ENCODE measurements around the gene PLEKHH3. TPM values are rescaled to one million over a fixed set of nuclear protein-coding genes. Genes with fewer than 3 reads are reported as not detected.

The PLEKHH3 gene
- polyA plus RNA-seq, 1 experiment: 9.1 TPM

GRCh38 chr17:42675348-42675964, 1.3 kb downstream of the PLEKHH3 start:
- peak overlapping the region; percentile 83 for H3K4me3 ChIP-seq (ENCODE audit: low read depth, low read length)
- H3K27me3 ChIP-seq (ENCODE audit: control insufficient read depth, insufficient read depth, low read length): no peaks in the 10 kb centered on the region
- DNase-seq (ENCODE audit: low read depth): no peak
- TF ChIP-seq, protein P1, sequence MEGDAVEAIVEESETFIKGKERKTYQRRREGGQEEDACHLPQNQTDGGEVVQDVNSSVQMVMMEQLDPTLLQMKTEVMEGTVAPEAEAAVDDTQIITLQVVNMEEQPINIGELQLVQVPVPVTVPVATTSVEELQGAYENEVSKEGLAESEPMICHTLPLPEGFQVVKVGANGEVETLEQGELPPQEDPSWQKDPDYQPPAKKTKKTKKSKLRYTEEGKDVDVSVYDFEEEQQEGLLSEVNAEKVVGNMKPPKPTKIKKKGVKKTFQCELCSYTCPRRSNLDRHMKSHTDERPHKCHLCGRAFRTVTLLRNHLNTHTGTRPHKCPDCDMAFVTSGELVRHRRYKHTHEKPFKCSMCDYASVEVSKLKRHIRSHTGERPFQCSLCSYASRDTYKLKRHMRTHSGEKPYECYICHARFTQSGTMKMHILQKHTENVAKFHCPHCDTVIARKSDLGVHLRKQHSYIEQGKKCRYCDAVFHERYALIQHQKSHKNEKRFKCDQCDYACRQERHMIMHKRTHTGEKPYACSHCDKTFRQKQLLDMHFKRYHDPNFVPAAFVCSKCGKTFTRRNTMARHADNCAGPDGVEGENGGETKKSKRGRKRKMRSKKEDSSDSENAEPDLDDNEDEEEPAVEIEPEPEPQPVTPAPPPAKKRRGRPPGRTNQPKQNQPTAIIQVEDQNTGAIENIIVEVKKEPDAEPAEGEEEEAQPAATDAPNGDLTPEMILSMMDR (IDR thresholded peaks at IDR 0.05; ENCODE audit: insufficient read depth, low read depth, low read length): no peak
- POLR2A ChIA-PET: interaction anchor here (1.6 kb wide), 1 partner anchor 157 kb away, joined by 3 read pairs; no protein-coding TSS in a partner anchor
- H3K36me3 ChIP-seq (ENCODE audit: control insufficient read depth, insufficient read depth, low read length): peaks cover 21% of the 10 kb centered on the region
- CTCF ChIA-PET: interaction anchor here (0.9 to 5.3 kb wide), 4 partner anchors 8 to 98 kb away, joined by 3 to 30 read pairs (median 12); partner anchors contain the start of gene PSMC3IP

DNA sequence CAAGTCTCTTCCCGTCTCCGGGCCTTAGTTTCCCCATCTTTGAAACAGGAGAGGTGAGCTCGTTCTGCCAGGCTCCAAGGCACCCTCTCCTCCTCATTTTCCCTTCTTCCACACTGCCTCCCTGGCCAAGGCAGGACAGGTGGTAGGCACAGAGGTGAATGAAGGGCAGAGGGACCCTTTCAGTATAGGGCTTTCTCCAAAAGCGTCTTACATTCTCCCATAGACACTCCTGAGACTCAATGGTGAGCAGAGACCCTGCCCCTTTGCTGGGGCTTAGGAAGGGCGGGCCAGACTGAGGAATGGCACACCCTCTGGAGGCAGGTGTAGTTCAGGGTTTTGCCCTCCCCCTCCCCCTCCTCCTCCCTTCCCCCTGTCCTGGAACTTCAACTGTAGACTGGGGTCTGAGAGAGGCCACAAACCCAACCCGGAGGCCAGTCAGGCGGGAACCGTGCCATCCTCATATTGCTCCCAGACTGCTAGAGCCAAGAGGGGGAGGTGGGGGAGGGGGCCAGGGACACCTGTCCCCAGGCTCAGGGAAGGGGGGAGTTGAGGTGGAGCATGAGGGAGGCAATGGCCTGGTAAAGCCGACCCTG, 1.9 kb downstream of the PLEKHH3 start:
- Histone ChIP-seq H3K4me3 (ENCODE audit: low read depth, low read length) (peak overlapping the region; percentile 83), H3K36me3 (ENCODE audit: control insufficient read depth, insufficient read depth, low read length) (peaks cover 24% of the 10 kb centered on the region), H3K27me3 (ENCODE audit: control insufficient read depth, insufficient read depth, low read length) (no peaks in the 10 kb centered on the region)
- TF ChIP-seq, protein P1 (IDR thresholded peaks at IDR 0.05; ENCODE audit: insufficient read depth, low read depth, low read length): no peak
- POLR2A ChIA-PET: no interaction called here
- CTCF ChIA-PET: interaction anchor here (0.6 to 5.3 kb wide), 7 partner anchors 7 to 97 kb away, joined by 3 to 30 read pairs (median 8); partner anchors contain the start of genes PSMC3IP and TUBG2
- no peak for DNase-seq (ENCODE audit: low read depth)

DNA sequence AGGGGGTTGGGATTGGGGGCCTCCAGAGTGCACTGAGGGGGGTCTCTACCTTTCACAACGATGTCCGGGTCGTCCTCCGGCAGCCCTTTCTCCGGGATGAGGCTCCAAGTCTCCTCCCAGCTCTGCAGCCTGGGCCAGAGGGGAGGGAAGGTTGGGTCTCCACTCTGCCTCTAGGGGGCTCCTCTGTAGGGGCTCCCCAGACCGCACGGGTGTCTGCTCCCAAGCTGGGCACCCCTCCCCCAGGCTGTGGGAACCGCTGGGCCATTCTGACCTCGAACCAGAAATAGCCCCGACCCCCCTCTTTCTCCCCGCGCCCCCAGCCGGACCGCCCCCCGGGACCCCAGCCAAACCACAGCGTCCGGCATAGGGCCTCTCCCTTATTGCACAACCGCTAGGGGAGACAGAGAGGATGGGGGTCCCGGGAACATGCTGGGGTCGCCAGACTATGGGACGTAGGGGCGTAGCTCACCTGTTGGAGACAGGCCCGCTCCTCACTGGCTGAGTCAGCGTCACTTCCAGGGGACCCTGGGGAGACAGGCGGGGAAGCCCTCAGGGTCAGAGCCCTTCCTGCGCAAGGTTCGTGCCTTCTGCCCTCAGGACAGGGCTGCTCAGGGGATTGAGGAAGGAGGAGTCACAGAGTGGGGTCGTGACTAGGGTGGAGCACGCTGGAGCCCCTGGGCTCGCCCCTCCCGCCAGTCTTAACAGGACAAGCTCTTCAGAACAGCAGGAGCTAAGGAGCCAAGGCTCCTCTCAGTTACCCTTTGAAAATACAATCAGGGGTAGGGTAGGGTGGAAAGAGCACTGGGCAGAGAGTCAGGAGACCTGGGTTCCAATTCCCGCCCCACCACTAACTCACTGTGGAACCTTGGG, 2.7 kb downstream of the PLEKHH3 start:
- no peak for DNase-seq (ENCODE audit: low read depth)
- Histone ChIP-seq H3K36me3 (ENCODE audit: control insufficient read depth, insufficient read depth, low read length) (peaks cover 29% of the 10 kb centered on the region), H3K27me3 (ENCODE audit: control insufficient read depth, insufficient read depth, low read length) (no peaks in the 10 kb centered on the region), H3K4me3 (ENCODE audit: low read depth, low read length) (peak overlapping the region; percentile 83)
- TF ChIP-seq, protein P1 (IDR thresholded peaks at IDR 0.05; ENCODE audit: insufficient read depth, low read depth, low read length): peak; percentile 72
- CTCF ChIA-PET: interaction anchor here (0.6 to 5.3 kb wide), 8 partner anchors 8 to 442 kb away, joined by 3 to 30 read pairs (median 6); partner anchors contain the start of genes PSMC3IP, RETREG3, TUBG1 and TUBG2
- POLR2A ChIA-PET: interaction anchor here (0.6 to 1.1 kb wide), 2 partner anchors 13 to 21 kb away, joined by 3 to 4 read pairs; no protein-coding TSS in a partner anchor

- POLR2A ChIA-PET: interaction anchor here (0.6 to 1.1 kb wide), 2 partner anchors 13 to 20 kb away, joined by 3 to 4 read pairs; no protein-coding TSS in a partner anchor
Measured at GRCh38 chr17:42673266-42673884, 3.4 kb downstream of the PLEKHH3 start.

More at GRCh38 chr17:42673266-42673884, 3.4 kb downstream of the PLEKHH3 start:
- TF ChIP-seq, protein P1 (IDR thresholded peaks at IDR 0.05; ENCODE audit: insufficient read depth, low read depth, low read length): no peak
- Histone ChIP-seq H3K4me3 (ENCODE audit: low read depth, low read length) (peak overlapping the region; percentile 83), H3K36me3 (ENCODE audit: control insufficient read depth, insufficient read depth, low read length) (peaks cover 31% of the 10 kb centered on the region), H3K27me3 (ENCODE audit: control insufficient read depth, insufficient read depth, low read length) (no peaks in the 10 kb centered on the region)
- DNase-seq (ENCODE audit: low read depth): no peak
- CTCF ChIA-PET: interaction anchor here (0.6 to 5.3 kb wide), 5 partner anchors 14 to 441 kb away, joined by 3 to 30 read pairs (median 8); partner anchors contain the start of genes PSMC3IP, RETREG3, TUBG1 and TUBG2
